Suppressor macrophage (primary cell): Measurements from ENCODE around the gene RNF31.

ENCODE experiments used
- DNase-seq, 4 experiments: peaks; one replicate each; pipeline ENCODE4 v3.0.0-alpha.2; 2020 to 2022

The RNF31 gene

GRCh38 chr14:24204163-24205146 is 57.2 kb downstream of the RNF31 start:
- no peak for DNase-seq

- no peak for DNase-seq
Measured at GRCh38 chr14:24206260-24207103, 59.2 kb downstream of the RNF31 start.

GRCh38 chr14:24207104-24207551 is 59.8 kb downstream of the RNF31 start:
- DNase-seq: no peak

DNA sequence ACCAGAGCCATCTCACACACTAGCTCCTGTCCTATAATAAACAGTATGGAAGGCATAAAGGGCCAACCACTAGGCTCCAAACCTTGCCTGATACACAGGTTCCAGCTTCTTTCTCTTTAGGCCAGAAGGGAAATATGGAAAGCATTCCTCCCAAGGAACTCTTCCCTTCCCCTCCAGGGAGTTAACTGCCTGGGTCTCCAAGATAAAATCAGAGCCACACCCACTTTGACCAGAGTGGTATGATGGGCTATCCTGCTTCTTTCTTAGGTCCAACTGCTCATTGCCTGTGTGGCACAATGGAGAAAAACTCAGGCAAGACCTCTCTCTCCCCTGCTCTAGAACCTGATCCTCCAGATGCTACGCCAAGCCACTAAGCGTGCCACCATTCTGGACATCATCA is 60.3 kb downstream of the RNF31 start:
- no peak for DNase-seq
